HEK293 (cell line): Measurements from ENCODE around the gene GPR158.

Experiments
- CTCF ChIA-PET: fragments of 350-600 bp; formaldehyde crosslinking; extraction: SDS; loops from one replicate; lab custom pipeline; 2021; ENCODE audit warnings: antibody characterized with exemption; lab: Yijun Ruan, JAX
- POLR2A ChIA-PET: fragments of 300-600 bp; formaldehyde crosslinking; extraction: SDS; loops from one replicate; lab custom pipeline; 2020; ENCODE audit warnings: antibody characterized with exemption, inconsistent platforms; lab: Yijun Ruan, JAX
- H3K27ac ChIP-seq: fragments of 200-500 bp; sonication (Bioruptor generic); 2 replicates; pipeline ENCODE4 v1.5.1; 2014; ENCODE audit warnings: low read depth, low read length, control low read depth, inconsistent platforms; ENCODE audit errors: extremely low read depth
- H3K36me3 ChIP-seq, 2 experiments: fragments of 200-500 bp in 1 of 2; sonication (Bioruptor generic) in 1 of 2; 1 replicate in 1 of 2; 2 replicates in 1 of 2; pipeline ENCODE4 v1.5.1; 2014 to 2017; ENCODE audit warnings: inconsistent platforms in 2 of 2, low read length in 2 of 2; ENCODE audit not compliant: control insufficient read depth in 2 of 2, insufficient read depth in 1 of 2
- H3K4me1 ChIP-seq: fragments of 200-500 bp; sonication (Bioruptor generic); 2 replicates; pipeline ENCODE4 v1.5.1; 2014; ENCODE audit warnings: mild to moderate bottlenecking, low read length, inconsistent platforms; ENCODE audit not compliant: control insufficient read depth, insufficient read depth
- H3K4me3 ChIP-seq: 2 replicates; pipeline ENCODE4 v1.5.1; 2011; ENCODE audit warnings: low read depth, mild to moderate bottlenecking, control low read depth, low read length, moderate library complexity
- H3K9me3 ChIP-seq: fragments of 200-500 bp; sonication (Bioruptor generic); 2 replicates; pipeline ENCODE4 v1.5.1; 2014; ENCODE audit warnings: low read depth, low read length, inconsistent platforms; ENCODE audit not compliant: control insufficient read depth, insufficient read depth
- BCL11A ChIP-seq: fragments of 450-650 bp; formaldehyde crosslinking; IDR thresholded peaks from 2 replicates; pipeline ENCODE4 v1.5.1; 2016; ENCODE audit warnings: low read depth, missing biosample characterization, missing genetic modification characterization
- EGR2 ChIP-seq: fragments of 450-650 bp; formaldehyde crosslinking; IDR thresholded peaks from 2 replicates; pipeline ENCODE4 v1.5.1; 2016; ENCODE audit warnings: low read depth, missing biosample characterization, missing genetic modification characterization
- GLIS2 ChIP-seq: fragments of 450-650 bp; formaldehyde crosslinking; IDR thresholded peaks from 2 replicates; pipeline ENCODE4 v1.5.1; 2016; ENCODE audit warnings: missing biosample characterization, missing genetic modification characterization
- KLF1 ChIP-seq: fragments of 450-650 bp; formaldehyde crosslinking; IDR thresholded peaks from 2 replicates; pipeline ENCODE4 v1.5.1; 2016; ENCODE audit warnings: missing biosample characterization, missing genetic modification characterization
- SP7 ChIP-seq: fragments of 450-650 bp; formaldehyde crosslinking; IDR thresholded peaks from 2 replicates; pipeline ENCODE4 v1.5.1; 2016; ENCODE audit warnings: missing biosample characterization, missing genetic modification characterization
- ZBTB48 ChIP-seq: fragments of 450-650 bp; formaldehyde crosslinking; IDR thresholded peaks from 2 replicates; pipeline ENCODE4 v1.5.1; 2016; ENCODE audit warnings: missing biosample characterization, missing genetic modification characterization
- ZBTB8A ChIP-seq: fragments of 450-650 bp; formaldehyde crosslinking; IDR thresholded peaks from 2 replicates; pipeline ENCODE4 v1.5.1; 2016; ENCODE audit warnings: missing biosample characterization, missing genetic modification characterization
- ZFHX2 ChIP-seq: fragments of 450-650 bp; formaldehyde crosslinking; conservative IDR thresholded peaks from 2 replicates; pipeline ENCODE4 v1.5.1; 2016; ENCODE audit warnings: missing biosample characterization, missing genetic modification characterization
- ZIC2 ChIP-seq: fragments of 450-650 bp; formaldehyde crosslinking; IDR thresholded peaks from 2 replicates; pipeline ENCODE4 v1.5.1; 2016; ENCODE audit warnings: missing biosample characterization, missing genetic modification characterization
- ZNF394 ChIP-seq: fragments of 450-650 bp; formaldehyde crosslinking; IDR thresholded peaks from 2 replicates; pipeline ENCODE4 v1.5.1; 2016; ENCODE audit warnings: missing biosample characterization, missing genetic modification characterization, mild to moderate bottlenecking, moderate library complexity, borderline replicate concordance
- ZNF423 ChIP-seq: fragments of 450-650 bp; formaldehyde crosslinking; IDR thresholded peaks from 2 replicates; pipeline ENCODE4 v1.5.1; 2016; ENCODE audit warnings: missing biosample characterization, missing genetic modification characterization
- TF ChIP-seq, protein P1 (sequence below): fragments of 450-650 bp; formaldehyde crosslinking; IDR thresholded peaks from 2 replicates; pipeline ENCODE4 v1.5.1; 2016; ENCODE audit warnings: missing biosample characterization, missing genetic modification characterization
- TF ChIP-seq, protein P2 (sequence below): fragments of 450-650 bp; formaldehyde crosslinking; IDR thresholded peaks from 2 replicates; pipeline ENCODE4 v1.5.1; 2016; ENCODE audit warnings: missing biosample characterization, missing genetic modification characterization
- TF ChIP-seq, protein P3 (sequence below): fragments of 450-650 bp; formaldehyde crosslinking; IDR thresholded peaks from 2 replicates; pipeline ENCODE4 v1.5.1; 2016; ENCODE audit warnings: missing biosample characterization, missing genetic modification characterization

The GPR158 gene

GRCh38 chr10:25175527-25176420 lies 973 bp downstream of the GPR158 start (continued):
- TF ChIP-seq, protein P1, sequence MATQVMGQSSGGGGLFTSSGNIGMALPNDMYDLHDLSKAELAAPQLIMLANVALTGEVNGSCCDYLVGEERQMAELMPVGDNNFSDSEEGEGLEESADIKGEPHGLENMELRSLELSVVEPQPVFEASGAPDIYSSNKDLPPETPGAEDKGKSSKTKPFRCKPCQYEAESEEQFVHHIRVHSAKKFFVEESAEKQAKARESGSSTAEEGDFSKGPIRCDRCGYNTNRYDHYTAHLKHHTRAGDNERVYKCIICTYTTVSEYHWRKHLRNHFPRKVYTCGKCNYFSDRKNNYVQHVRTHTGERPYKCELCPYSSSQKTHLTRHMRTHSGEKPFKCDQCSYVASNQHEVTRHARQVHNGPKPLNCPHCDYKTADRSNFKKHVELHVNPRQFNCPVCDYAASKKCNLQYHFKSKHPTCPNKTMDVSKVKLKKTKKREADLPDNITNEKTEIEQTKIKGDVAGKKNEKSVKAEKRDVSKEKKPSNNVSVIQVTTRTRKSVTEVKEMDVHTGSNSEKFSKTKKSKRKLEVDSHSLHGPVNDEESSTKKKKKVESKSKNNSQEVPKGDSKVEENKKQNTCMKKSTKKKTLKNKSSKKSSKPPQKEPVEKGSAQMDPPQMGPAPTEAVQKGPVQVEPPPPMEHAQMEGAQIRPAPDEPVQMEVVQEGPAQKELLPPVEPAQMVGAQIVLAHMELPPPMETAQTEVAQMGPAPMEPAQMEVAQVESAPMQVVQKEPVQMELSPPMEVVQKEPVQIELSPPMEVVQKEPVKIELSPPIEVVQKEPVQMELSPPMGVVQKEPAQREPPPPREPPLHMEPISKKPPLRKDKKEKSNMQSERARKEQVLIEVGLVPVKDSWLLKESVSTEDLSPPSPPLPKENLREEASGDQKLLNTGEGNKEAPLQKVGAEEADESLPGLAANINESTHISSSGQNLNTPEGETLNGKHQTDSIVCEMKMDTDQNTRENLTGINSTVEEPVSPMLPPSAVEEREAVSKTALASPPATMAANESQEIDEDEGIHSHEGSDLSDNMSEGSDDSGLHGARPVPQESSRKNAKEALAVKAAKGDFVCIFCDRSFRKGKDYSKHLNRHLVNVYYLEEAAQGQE, result peak; percentile 91

DNA sequence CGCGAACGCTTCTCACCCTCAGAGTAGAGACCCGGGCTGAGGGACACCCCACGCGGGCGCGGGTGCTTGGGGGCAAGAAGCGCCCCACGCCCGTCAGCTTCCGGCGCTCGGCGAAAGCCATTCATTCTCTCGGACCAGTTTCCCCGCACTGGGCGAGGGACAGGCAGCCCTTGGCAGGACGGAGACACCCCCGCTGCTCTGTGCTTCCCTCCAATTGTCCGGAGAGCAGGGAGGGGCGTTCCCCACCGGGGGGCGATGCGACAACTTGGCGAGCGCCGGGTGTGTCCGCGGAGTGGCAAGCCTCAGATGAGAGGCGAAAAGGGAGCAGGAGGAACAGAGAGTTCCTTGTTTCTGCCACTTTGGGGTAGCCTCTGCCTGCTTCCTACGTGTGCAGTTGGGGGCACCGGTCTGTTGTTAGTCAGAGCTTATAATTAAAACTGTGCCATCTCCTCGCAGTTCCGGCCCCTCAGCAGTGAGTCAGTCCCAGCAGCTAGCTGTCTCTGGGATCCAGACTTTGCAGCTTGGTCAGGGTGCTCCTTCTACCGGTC lies 1.7 kb downstream of the GPR158 start:
- POLR2A ChIA-PET, result no interaction called here
- Histone ChIP-seq H3K4me3 (peak overlapping the region; percentile 47), H3K9me3 (no peaks in the 10 kb centered on the region), H3K27ac (no peak overlapping the region), H3K4me1 (0 out of 2 replicates have a peak, but pooled peaks cover 3% of the 10 kb centered on the region), H3K36me3 (no peaks in the 10 kb centered on the region)
- TF ChIP-seq, protein P2, sequence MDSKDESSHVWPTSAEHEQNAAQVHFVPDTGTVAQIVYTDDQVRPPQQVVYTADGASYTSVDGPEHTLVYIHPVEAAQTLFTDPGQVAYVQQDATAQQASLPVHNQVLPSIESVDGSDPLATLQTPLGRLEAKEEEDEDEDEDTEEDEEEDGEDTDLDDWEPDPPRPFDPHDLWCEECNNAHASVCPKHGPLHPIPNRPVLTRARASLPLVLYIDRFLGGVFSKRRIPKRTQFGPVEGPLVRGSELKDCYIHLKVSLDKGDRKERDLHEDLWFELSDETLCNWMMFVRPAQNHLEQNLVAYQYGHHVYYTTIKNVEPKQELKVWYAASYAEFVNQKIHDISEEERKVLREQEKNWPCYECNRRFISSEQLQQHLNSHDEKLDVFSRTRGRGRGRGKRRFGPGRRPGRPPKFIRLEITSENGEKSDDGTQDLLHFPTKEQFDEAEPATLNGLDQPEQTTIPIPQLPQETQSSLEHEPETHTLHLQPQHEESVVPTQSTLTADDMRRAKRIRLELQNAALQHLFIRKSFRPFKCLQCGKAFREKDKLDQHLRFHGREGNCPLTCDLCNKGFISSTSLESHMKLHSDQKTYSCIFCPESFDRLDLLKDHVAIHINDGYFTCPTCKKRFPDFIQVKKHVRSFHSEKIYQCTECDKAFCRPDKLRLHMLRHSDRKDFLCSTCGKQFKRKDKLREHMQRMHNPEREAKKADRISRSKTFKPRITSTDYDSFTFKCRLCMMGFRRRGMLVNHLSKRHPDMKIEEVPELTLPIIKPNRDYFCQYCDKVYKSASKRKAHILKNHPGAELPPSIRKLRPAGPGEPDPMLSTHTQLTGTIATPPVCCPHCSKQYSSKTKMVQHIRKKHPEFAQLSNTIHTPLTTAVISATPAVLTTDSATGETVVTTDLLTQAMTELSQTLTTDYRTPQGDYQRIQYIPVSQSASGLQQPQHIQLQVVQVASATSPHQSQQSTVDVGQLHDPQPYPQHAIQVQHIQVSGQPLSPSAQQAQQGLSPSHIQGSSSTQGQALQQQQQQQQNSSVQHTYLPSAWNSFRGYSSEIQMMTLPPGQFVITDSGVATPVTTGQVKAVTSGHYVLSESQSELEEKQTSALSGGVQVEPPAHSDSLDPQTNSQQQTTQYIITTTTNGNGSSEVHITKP (tag by site-specific recombination), result peak; percentile 84
- TF ChIP-seq ZBTB48 (tag by site-specific recombination) (peak; percentile 40; the same call in 1 of the 2 replicates), ZIC2 (tag by site-specific recombination) (peak; percentile 20; the same call in 1 of the 2 replicates), ZFHX2 (peak; percentile 21; the same call in 1 of the 2 replicates), SP7 (tag by site-specific recombination) (no peak), EGR2 (tag by site-specific recombination) (0 out of 2 replicates have a peak, but pooled peaks have one; percentile 32), GLIS2 (tag by site-specific recombination) (peak; percentile 67), ZBTB8A (tag by site-specific recombination) (no peak)
- TF ChIP-seq, protein P3, sequence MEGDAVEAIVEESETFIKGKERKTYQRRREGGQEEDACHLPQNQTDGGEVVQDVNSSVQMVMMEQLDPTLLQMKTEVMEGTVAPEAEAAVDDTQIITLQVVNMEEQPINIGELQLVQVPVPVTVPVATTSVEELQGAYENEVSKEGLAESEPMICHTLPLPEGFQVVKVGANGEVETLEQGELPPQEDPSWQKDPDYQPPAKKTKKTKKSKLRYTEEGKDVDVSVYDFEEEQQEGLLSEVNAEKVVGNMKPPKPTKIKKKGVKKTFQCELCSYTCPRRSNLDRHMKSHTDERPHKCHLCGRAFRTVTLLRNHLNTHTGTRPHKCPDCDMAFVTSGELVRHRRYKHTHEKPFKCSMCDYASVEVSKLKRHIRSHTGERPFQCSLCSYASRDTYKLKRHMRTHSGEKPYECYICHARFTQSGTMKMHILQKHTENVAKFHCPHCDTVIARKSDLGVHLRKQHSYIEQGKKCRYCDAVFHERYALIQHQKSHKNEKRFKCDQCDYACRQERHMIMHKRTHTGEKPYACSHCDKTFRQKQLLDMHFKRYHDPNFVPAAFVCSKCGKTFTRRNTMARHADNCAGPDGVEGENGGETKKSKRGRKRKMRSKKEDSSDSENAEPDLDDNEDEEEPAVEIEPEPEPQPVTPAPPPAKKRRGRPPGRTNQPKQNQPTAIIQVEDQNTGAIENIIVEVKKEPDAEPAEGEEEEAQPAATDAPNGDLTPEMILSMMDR (tag by site-specific recombination), result peak; percentile 36; the same call in 1 of the 2 replicates
- CTCF ChIA-PET, result interaction anchor here (0.6 kb wide), 1 partner anchor 1380 kb away, joined by 3 read pairs; no protein-coding TSS in a partner anchor

DNA sequence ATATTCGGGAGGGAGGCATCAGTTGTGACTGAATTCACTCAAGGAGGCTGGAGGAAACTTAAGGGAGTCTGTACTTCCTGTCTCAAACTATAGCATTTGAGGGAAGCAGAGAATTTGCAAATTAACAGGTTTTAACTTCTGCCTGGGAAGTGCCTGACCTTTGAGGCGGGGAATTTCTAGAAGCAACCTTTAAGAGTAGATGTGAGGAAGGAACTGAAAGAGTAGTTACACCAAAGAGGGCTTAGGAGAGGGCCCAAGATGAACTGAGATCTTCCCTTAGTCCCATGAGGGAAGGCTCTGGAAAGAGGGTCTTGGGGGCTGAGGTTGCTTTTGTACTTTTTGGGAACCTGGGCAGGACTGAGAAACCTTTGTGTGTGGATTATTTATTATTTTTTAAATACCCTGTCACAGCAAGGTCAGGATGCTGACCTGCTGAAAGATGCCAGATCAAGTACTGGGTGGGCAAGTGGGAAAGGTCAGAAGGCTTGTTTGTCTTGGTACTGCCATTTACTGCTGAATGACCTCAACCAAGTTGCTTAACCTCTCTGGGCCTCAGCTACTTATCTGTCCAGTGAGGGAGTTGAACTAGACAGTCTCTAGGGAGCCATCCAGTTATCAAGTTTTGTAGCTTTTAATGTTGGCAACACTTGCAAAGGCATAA lies 2.4 kb downstream of the GPR158 start:
- TF ChIP-seq ZNF394 (no peak), BCL11A (no peak), ZNF423 (tag by site-specific recombination) (no peak), KLF1 (no peak)
- TF ChIP-seq, all 188 proteins: peak for 0
- POLR2A ChIA-PET, result interaction anchor here (0.5 kb wide), 1 partner anchor 1523 kb away, joined by 3 read pairs; no protein-coding TSS in a partner anchor
- H3K9me3 ChIP-seq, result no peaks in the 10 kb centered on the region
- CTCF ChIA-PET, result interaction anchor here (0.6 kb wide), 1 partner anchor 1379 kb away, joined by 3 read pairs; no protein-coding TSS in a partner anchor
- H3K4me1 ChIP-seq, result 0 out of 2 replicates have a peak, but pooled peaks cover 3% of the 10 kb centered on the region
- H3K27ac ChIP-seq, result no peak overlapping the region
- no peak overlapping the region for H3K4me3 ChIP-seq
- no peaks in the 10 kb centered on the region for H3K36me3 ChIP-seq
